ENCODE results near the gene PDZRN3. TPM values are rescaled to one million over a fixed set of nuclear protein-coding genes. Genes with fewer than 3 reads are reported as not detected.

The PDZRN3 gene
- total and polyA plus RNA-seq, 10 donors = 1.5 to 5.5 (median 2.8) TPM

GRCh38 chr3:73499787-73500186, 125.0 kb downstream of the PDZRN3 start:
- intact Hi-C loops (cut with DNase I; ENCODE audit: low total_unique reads) = loop anchor here (5.0 kb wide), 2 partner anchors 42 to 392 kb away; no protein-coding TSS in a partner anchor
- no peaks in the 10 kb centered on the region for H3K4me1 ChIP-seq
- no peak overlapping the region for H3K27ac ChIP-seq
- no peaks in the 10 kb centered on the region for H3K9me3 ChIP-seq
- TF ChIP-seq POLR2A (IDR thresholded peaks at IDR 0.05) = no peak
- WGBS, 5 donors = 85 to 96% (median 92%) methylated on average over 3 of the region's 3 CpGs
- no peaks in the 10 kb centered on the region for H3K36me3 ChIP-seq
- no peak for DNase-seq
- no peak overlapping the region for H3K4me3 ChIP-seq
- H3K27me3 ChIP-seq (replicated peaks in 1 of 7) = no peaks in the 10 kb centered on the region

GRCh38 chr3:73498764-73499622, 125.7 kb downstream of the PDZRN3 start:
- DNase-seq = no peak
- TF ChIP-seq POLR2A (IDR thresholded peaks at IDR 0.05) (no peak), CTCF (IDR thresholded peaks at IDR 0.05 in 8 of 11, conservative IDR thresholded peaks at IDR 0.05 in 3 of 11) (no peak), POLR2AphosphoS5 (IDR thresholded peaks at IDR 0.05) (no peak)
- Histone ChIP-seq H3K27me3 (replicated peaks in 1 of 7) (no peaks in the 10 kb centered on the region), H3K4me3 (no peak overlapping the region), H3K4me1 (no peaks in the 10 kb centered on the region), H3K9me3 (no peaks in the 10 kb centered on the region), H3K27ac (no peak overlapping the region), H3K36me3 (no peaks in the 10 kb centered on the region)
- WGBS, 5 donors = 84 to 91% (median 87%) methylated on average over 23 of the region's 23 CpGs
- intact Hi-C loops (cut with DNase I; ENCODE audit: low total_unique reads) = no loop called here

GRCh38 chr3:73497646-73498406, 126.9 kb downstream of the PDZRN3 start:
- DNase-seq = no peak
- TF ChIP-seq POLR2A (IDR thresholded peaks at IDR 0.05) (no peak), POLR2AphosphoS5 (IDR thresholded peaks at IDR 0.05) (no peak), CTCF (IDR thresholded peaks at IDR 0.05 in 8 of 11, conservative IDR thresholded peaks at IDR 0.05 in 3 of 11) (no peak)
- Histone ChIP-seq H3K36me3 (no peaks in the 10 kb centered on the region), H3K27me3 (replicated peaks in 1 of 7) (no peaks in the 10 kb centered on the region), H3K4me1 (no peaks in the 10 kb centered on the region), H3K27ac (no peak overlapping the region), H3K9me3 (no peaks in the 10 kb centered on the region), H3K4me3 (no peak overlapping the region)
- WGBS, 5 donors = 83 to 96% (median 92%) methylated on average over 13 of the region's 13 CpGs
- intact Hi-C loops (cut with DNase I; ENCODE audit: low total_unique reads) = no loop called here

GRCh38 chr3:73493543-73494308, 131.0 kb downstream of the PDZRN3 start:
- H3K27ac ChIP-seq = peak overlapping the region in 1 of 8 donors; percentile 1
- WGBS, 5 donors = 64 to 78% (median 73%) methylated on average over 7 of the region's 7 CpGs

More at GRCh38 chr3:73493543-73494308, 131.0 kb downstream of the PDZRN3 start:
- Histone ChIP-seq H3K4me3 (no peak overlapping the region), H3K36me3 (no peaks in the 10 kb centered on the region), H3K27me3 (replicated peaks in 1 of 7) (no peaks in the 10 kb centered on the region), H3K9me3 (no peaks in the 10 kb centered on the region), H3K4me1 (peaks cover 0 to 18% (median 2%) of the 10 kb centered on the region in 6 donors)
- intact Hi-C loops (cut with DNase I; ENCODE audit: low total_unique reads) = no loop called here
- TF ChIP-seq POLR2AphosphoS5 (IDR thresholded peaks at IDR 0.05) (no peak), POLR2A (IDR thresholded peaks at IDR 0.05) (no peak), CTCF (IDR thresholded peaks at IDR 0.05 in 8 of 11, conservative IDR thresholded peaks at IDR 0.05 in 3 of 11) (no peak)
- DNase-seq = no peak
